RWPE2 (cell line): Measurements from ENCODE around the gene PLCB4.

Experiments
- ATAC-seq: fragments of 200-7000 bp; cut with Tn5 transposase; 3 replicates; pipeline ENCODE4 v1.9.1; 2021; ENCODE audit warnings: low read depth
- DNase-seq: peaks from one replicate; pipeline ENCODE4 v3.0.0-alpha.2; 2020; ENCODE audit warnings: low spot score
- H3K27ac ChIP-seq: fragments of 450-650 bp; 2 replicates; pipeline ENCODE4 v1.5.1; 2017; ENCODE audit warnings: mild to moderate bottlenecking; ENCODE audit not compliant: poor library complexity, severe bottlenecking
- H3K27me3 ChIP-seq: fragments of 250-450 bp; sonication (Bioruptor Pico); 2 replicates; pipeline ENCODE4 v1.5.1; 2021; ENCODE audit warnings: mild to moderate bottlenecking, moderate library complexity; ENCODE audit not compliant: insufficient read depth, poor library complexity, severe bottlenecking
- H3K36me3 ChIP-seq: fragments of 250-450 bp; sonication (Bioruptor Pico); 2 replicates; pipeline ENCODE4 v1.5.1; 2020; ENCODE audit warnings: low read depth, mild to moderate bottlenecking, moderate library complexity
- H3K4me1 ChIP-seq: fragments of 250-450 bp; sonication (Bioruptor Pico); 2 replicates; pipeline ENCODE4 v1.5.1; 2021; ENCODE audit warnings: mild to moderate bottlenecking, moderate library complexity; ENCODE audit not compliant: insufficient read depth, poor library complexity, severe bottlenecking
- H3K4me3 ChIP-seq: fragments of 250-450 bp; sonication (Bioruptor Pico); 2 replicates; pipeline ENCODE4 v1.5.1; 2021; ENCODE audit warnings: mild to moderate bottlenecking, moderate library complexity; ENCODE audit not compliant: severe bottlenecking
- H3K9me3 ChIP-seq: fragments of 250-450 bp; sonication (Bioruptor Pico); 2 replicates; pipeline ENCODE4 v1.5.1; 2021; ENCODE audit warnings: mild to moderate bottlenecking, moderate library complexity; ENCODE audit not compliant: severe bottlenecking
- TF ChIP-seq, protein P1 (sequence below): fragments of 450-650 bp; IDR thresholded peaks from one replicate; pipeline ENCODE4 v1.5.1; 2017; ENCODE audit warnings: mild to moderate bottlenecking, moderate library complexity; ENCODE audit not compliant: poor library complexity, severe bottlenecking

PLCB4 gene

DNA sequence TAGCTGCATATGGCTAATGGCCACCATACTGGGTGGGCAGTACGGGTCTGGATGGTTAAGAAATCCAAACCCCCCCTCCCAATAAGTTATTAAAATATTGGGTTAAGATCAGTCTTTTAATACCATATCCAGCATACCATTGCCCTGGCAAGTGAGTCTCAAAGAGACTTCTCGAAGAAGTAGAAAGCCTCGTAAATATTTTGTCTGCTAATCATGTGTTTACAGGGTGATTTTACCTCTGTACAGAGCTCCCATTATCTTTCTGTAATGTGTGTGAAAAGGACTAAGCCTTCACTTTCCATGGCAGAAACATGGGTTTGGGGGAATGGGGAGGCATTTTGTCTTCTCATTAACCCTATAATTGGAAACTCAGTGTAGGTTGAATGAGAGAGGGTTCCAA is 270.8 kb downstream of the PLCB4 start:
- peaks cover 27% of the 10 kb centered on the region for H3K36me3 ChIP-seq
- no peak overlapping the region for H3K27ac ChIP-seq
- peaks cover 15% of the 10 kb centered on the region for H3K4me1 ChIP-seq
- DNase-seq (no peak), ATAC-seq (no peak)
- no peaks in the 10 kb centered on the region for H3K27me3 ChIP-seq
- no peaks in the 10 kb centered on the region for H3K9me3 ChIP-seq
- TF ChIP-seq, protein P1, sequence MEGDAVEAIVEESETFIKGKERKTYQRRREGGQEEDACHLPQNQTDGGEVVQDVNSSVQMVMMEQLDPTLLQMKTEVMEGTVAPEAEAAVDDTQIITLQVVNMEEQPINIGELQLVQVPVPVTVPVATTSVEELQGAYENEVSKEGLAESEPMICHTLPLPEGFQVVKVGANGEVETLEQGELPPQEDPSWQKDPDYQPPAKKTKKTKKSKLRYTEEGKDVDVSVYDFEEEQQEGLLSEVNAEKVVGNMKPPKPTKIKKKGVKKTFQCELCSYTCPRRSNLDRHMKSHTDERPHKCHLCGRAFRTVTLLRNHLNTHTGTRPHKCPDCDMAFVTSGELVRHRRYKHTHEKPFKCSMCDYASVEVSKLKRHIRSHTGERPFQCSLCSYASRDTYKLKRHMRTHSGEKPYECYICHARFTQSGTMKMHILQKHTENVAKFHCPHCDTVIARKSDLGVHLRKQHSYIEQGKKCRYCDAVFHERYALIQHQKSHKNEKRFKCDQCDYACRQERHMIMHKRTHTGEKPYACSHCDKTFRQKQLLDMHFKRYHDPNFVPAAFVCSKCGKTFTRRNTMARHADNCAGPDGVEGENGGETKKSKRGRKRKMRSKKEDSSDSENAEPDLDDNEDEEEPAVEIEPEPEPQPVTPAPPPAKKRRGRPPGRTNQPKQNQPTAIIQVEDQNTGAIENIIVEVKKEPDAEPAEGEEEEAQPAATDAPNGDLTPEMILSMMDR: no peak
- no peak overlapping the region for H3K4me3 ChIP-seq

DNA sequence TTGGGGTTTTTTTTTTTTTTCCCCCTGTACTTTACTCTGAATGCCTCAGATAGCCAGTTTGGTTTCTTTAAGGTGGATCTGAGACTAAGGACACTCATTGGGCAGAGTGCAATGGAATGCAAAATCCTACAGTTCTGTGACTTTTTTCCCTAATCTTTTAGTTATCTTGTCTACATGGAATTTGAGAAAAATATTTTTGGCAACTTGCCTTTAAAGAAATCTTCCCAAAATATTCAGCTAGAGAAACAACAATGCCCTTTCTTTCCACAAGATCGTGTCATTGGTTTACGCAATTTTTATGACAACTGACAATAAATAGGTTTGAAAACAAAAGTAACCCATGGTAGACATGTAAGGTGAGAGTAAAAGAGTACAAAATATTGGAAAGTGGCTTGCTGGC is 273.8 kb downstream of the PLCB4 start:
- Histone ChIP-seq H3K36me3 (peaks cover 21% of the 10 kb centered on the region), H3K4me1 (peaks cover 18% of the 10 kb centered on the region), H3K4me3 (no peak overlapping the region), H3K27ac (peak overlapping the region; percentile 42), H3K27me3 (no peaks in the 10 kb centered on the region), H3K9me3 (no peaks in the 10 kb centered on the region)
- TF ChIP-seq, protein P1: no peak
- ATAC-seq (no peak), DNase-seq (no peak)

DNA sequence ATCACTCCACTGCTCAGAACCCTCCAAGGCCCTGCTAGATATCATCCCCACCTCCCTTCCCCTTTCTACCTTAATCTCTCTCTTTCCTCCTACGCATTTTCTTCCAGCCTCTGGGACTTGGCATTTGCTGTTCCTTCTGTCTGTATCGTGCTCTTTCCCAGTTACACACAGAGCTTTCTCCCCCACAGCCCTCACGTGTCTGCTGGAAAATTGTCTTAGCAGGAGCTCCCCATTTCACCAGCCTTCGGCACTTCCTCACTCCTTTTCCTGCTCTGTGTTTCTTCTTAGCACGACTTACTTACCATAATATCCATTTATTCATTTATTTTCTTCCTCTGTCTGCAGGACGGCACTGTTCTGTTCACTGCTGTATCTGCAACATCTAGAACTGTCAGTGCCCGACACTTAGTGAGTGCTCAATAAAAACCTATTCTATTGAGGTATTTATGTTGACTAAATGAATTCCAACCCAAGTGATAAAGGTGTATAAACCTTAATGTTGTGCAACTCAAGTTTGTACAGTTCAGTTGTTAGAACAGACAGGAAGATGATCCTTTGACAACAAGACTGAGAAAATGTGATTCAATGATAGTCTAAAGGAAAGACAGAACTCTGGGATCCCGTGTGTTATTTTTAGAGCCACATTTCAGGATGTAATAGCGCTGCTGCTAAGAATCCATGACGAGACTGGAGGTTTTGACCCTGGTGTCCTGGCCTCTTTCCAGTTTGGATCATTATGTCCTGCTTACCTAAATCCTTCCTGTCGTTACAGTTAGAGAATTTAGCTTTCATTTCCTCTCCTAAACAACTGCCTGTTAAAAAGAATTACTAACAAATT is 275.4 kb downstream of the PLCB4 start:
- no peak overlapping the region for H3K4me3 ChIP-seq
- peaks cover 18% of the 10 kb centered on the region for H3K4me1 ChIP-seq
- peaks cover 21% of the 10 kb centered on the region for H3K36me3 ChIP-seq
- no peaks in the 10 kb centered on the region for H3K27me3 ChIP-seq
- ATAC-seq: peak; percentile 49
- TF ChIP-seq, protein P1: no peak
- H3K27ac ChIP-seq: peak overlapping the region; percentile 42
- DNase-seq: no peak
- H3K9me3 ChIP-seq: no peaks in the 10 kb centered on the region

DNA sequence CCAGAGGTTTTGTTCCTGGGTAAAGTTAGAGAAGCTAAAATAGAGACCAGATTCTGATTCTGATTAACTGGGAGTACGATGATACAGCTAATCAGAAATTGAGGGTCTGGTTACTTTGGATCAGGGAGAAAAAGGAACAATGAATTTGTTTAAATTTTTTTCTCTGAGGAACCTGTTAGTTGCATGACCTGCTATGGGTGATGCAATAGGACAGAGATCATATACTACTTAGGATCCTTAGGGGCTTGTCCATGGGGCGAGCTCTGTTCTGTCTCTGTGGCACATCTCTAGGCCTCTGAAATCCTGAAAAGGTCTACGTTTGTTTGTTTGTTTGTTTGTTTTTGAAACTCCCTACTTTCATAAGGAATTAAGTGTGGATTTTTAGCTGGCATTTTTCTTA is 279.4 kb downstream of the PLCB4 start:
- no peak for DNase-seq
- TF ChIP-seq, protein P1: no peak
- no peak for ATAC-seq
- Histone ChIP-seq H3K4me1 (peaks cover 11% of the 10 kb centered on the region), H3K36me3 (peaks cover 12% of the 10 kb centered on the region), H3K4me3 (no peak overlapping the region), H3K9me3 (no peaks in the 10 kb centered on the region), H3K27me3 (no peaks in the 10 kb centered on the region), H3K27ac (no peak overlapping the region)

DNA sequence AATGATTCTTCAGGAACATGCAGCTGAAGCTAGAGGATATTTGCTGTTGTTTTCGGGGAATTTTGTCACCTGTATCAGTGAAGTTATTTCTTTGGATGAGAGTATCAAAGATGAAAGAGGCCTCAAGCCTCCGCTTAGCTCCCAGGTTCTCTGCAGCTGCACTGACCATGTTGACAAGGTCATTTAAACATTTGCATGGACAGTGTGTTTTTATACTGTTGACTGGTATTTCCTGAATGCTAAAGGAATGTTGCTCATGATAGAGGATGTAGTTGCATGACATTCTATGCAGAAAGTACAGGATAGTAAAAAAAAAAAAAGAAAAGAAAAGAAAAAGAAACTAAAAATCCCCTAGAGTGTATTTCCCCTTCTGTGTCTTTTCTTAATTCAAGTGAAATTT is 279.9 kb downstream of the PLCB4 start:
- TF ChIP-seq, protein P1: no peak
- no peak for DNase-seq
- Histone ChIP-seq H3K36me3 (peaks cover 8% of the 10 kb centered on the region), H3K9me3 (no peaks in the 10 kb centered on the region), H3K4me3 (no peak overlapping the region), H3K4me1 (peaks cover 9% of the 10 kb centered on the region), H3K27me3 (no peaks in the 10 kb centered on the region), H3K27ac (no peak overlapping the region)
- ATAC-seq: no peak
